Activated T-cell treated with anti-CD3 and anti-CD28 coated beads for 48 hours (primary cell): ENCODE data around the gene IL1RAPL1.

Source experiments
- DNase-seq: peaks from one replicate; pipeline ENCODE4 v3.0.0-alpha.2; 2020; ENCODE audit warnings: low read depth

Gene IL1RAPL1

GRCh38 chrX:29653721-29654120 is 1066.5 kb downstream of the IL1RAPL1 start:
- DNase-seq, result no peak

DNA sequence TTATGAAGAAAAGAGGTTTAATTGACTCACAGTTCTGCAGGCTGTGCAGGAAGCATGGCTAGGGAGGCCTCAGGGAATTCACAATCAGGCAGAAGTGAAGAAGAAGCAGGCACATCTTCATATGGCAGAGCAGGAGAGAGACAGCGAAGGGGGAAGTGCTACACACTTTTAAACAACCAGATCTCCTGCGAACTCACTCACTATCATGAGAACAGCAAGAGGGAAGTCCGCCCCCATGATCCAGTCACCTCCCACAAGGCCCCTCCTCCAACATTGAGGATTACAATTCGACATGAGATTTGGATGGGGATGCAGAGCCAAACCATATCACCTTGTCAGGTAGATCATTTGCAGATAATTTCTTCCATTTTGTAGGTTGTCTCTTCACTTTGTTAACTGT is 1072.7 kb downstream of the IL1RAPL1 start:
- DNase-seq, result no peak

- no peak for DNase-seq
Observed at GRCh38 chrX:29661290-29661689, 1074.0 kb downstream of the IL1RAPL1 start.

- no peak for DNase-seq
Observed at GRCh38 chrX:29662101-29662500, 1074.9 kb downstream of the IL1RAPL1 start.

GRCh38 chrX:29662759-29663503 is 1075.7 kb downstream of the IL1RAPL1 start:
- DNase-seq, result no peak

GRCh38 chrX:29665532-29665931 is 1078.3 kb downstream of the IL1RAPL1 start:
- no peak for DNase-seq

- no peak for DNase-seq
Observed at GRCh38 chrX:29666366-29666765, 1079.1 kb downstream of the IL1RAPL1 start.

DNA sequence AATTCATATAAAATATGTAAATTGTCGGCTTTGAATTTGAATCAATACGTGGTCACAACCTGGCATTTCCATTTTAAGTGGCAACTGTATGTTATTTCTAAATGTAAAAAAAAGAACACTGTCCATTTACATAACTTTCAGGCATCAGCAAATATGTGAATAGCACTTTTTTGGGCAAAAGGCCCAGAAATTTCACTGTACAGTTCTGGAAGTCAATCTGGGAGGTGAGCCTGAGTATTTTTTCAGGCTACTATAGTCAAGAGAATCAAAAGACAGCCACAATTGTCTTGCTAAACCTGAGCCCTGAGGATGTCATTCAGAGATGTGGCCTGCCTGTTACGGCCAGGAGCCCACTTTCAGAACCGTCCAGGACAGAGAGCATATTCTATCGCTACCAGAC is 1084.2 kb downstream of the IL1RAPL1 start:
- no peak for DNase-seq

GRCh38 chrX:29687687-29688086 is 1100.4 kb downstream of the IL1RAPL1 start:
- DNase-seq, result no peak

DNA sequence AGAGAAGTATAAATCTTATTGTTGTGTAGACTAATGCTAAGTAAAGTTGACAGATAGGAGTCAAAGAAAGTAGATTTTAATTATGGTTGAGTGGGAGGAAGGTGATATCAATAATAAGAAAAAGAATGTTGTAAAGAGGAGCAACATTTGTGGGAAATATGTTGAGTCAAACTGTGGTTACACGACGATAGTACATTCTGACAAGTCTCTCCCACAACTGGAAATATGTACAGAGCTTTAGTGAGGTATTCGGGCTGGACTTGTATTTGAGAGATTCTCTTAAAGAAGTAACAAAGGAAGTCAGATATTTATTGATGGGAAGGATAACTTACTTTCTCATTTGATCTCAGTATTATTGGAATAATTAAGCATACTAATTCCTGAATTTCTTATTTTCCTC is 1102.8 kb downstream of the IL1RAPL1 start:
- DNase-seq, result no peak

DNA sequence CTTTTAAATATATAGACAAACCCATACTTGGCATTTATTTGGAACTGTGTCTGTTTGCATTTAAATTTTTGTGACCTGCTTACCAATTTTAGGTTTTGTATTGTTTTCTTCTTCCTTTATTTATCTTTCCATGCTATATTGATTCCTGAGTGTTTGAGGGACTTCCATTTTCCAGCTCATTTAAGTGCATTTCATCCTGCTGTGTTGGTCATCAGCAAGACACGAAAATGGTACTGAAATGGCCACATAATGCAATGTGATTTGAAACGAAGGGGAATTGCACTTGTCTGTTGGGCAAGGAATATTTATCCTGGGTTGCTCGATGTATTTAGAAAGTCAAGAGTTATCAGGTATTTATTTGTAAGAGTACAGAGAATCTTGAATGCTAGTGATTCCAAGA is 1103.8 kb downstream of the IL1RAPL1 start:
- DNase-seq, result no peak

- no peak for DNase-seq
Observed at GRCh38 chrX:29693912-29694311, 1106.7 kb downstream of the IL1RAPL1 start.

- DNase-seq, result no peak
Observed at GRCh38 chrX:29699239-29699638, 1112.0 kb downstream of the IL1RAPL1 start.

DNA sequence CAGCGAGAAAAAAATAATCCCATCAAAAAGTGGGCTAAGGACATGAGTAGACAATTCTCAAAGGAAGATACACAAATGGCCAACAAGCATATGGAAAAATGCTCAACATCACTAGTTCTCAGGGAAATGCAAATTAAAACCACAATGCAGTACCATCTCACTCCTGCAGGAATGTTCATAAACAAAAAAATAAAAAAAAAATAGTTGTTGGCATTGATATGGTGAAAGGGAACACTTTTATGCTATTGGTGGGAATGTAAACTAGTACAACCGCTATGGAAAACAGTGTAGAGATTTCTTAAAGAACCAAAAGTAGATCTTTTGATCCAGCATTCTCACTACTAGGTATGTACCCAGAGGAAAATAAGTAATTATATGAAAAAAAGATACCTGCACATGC is 1119.8 kb downstream of the IL1RAPL1 start:
- DNase-seq, result no peak

DNA sequence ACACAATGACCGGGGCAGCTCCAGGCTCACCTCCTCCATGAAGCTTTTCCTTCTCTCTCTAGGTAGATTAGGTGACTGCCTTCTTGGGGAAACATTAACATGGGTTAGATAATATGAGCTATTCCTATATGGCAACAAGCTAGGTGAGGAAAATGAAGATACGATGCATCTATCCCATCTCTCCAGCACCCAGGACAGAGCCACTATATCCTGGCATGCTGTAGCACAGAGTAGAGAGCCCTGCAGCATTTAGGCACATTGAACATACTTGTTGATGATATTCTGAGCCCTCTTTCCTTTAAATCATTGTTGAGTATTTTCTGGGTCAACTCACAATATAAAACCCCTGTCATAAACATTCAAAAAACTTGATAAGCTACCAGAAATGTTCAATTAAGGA is 1133.9 kb downstream of the IL1RAPL1 start:
- no peak for DNase-seq

- no peak for DNase-seq
Observed at GRCh38 chrX:29724316-29724715, 1137.1 kb downstream of the IL1RAPL1 start.

- no peak for DNase-seq
Observed at GRCh38 chrX:29726811-29727210, 1139.6 kb downstream of the IL1RAPL1 start.

- DNase-seq, result no peak
Observed at GRCh38 chrX:29728639-29729038, 1141.4 kb downstream of the IL1RAPL1 start.

DNA sequence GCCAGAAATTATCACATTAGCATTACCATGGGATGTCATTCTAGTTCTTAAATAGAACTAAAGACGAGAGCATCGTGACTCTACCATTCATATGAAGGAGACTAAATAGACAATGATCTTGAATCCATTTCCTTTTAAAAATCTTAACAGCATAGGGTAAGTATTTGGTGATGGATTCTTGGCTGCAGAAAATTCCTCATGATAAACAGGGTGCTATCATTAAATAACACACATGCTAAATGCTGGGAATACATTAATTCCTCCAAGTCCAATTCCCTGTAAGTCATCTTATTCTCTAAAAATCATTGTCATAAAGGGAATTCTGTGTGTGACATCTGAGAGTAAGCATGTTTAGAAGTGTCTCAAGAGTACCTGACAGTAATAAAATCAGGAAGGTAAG is 1157.7 kb downstream of the IL1RAPL1 start:
- no peak for DNase-seq

DNA sequence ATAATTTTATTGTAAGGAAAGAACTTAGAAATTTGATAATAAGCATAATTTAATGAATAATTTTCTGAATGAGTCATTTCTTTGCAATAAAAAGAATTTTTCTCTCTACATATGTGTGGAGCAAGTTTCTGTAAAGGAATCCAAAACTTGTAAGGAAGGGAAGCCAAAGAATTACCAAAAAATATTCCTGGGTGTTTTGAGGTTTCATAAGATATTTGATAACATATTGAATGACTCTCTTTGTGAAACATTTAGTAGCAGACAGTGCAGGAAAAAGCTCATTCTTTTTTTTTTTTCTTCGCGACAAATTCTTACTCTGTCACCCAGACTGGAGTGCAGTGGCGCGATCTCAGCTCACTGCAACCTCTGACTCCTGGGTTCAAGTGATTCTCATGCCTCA is 1159.1 kb downstream of the IL1RAPL1 start:
- no peak for DNase-seq

DNA sequence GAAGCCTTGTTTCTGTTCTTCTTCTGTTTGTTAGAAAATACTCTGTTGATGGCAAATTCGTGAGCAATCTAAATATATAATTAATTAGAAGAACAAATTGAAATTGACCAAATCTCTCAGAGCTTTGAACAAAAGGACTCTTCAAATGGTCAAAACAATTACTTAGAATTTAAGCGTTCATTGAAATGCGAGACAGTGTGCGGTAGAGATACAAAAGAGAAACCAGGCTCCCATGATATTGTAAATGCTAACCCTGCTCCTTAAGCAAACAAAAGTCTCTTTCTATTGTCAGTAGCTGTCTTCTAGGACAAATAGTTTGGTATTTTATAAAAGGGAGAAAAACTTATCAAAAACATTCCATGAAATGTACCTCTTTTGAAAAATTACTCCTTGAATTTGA is 1174.8 kb downstream of the IL1RAPL1 start:
- DNase-seq, result no peak

DNA sequence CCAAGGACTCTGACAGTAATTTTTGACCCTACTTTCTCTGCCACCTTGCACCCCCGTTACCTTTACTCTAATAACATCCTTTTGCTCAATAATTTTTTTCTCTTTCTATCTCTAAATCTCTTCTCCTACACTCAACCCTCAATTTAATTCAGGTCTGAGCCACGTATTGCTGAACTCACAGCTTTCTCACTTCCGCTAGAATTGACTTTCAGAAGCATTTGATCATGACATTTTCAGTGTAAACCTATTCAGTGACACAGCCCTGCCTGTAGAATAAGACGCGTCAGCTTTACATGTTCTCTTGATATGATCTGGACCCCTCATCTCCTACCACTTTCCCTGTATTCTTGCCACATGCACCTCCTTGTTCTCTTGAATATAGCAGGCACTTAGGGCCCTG is 1188.6 kb downstream of the IL1RAPL1 start:
- no peak for DNase-seq

- no peak for DNase-seq
Observed at GRCh38 chrX:29787656-29788055, 1200.4 kb downstream of the IL1RAPL1 start.

DNA sequence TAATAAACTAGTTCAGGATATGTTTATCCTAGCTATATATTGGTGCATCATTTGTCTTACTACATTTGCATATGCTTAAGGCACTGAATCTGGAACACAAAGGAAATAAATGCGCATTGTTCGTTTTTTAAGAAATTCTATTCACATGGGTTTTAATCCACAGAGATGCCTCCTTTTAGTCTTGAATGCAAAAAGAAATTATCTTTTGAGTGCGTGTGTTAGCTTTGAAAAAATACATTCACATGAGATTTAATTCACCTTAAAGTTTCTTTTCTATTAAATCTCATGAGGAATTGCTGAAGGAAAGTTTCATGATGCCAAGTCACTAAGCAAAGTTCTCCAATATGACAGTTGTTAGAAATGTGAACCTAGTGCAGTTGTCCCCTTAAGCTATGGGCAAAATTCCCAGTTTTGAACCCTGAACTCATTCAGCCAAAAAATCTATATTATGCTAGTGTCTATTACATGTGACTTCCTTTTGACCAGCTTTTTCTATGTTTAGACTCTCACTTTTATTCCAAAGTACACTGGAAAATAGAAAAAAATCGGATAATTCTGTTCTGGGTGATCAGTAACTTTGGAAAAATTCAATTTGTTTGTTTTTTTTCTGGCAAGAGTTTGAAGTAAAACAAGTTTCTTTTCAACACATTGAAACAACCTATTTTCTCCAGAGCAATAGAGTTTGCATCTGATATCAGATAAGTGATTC is 1201.9 kb downstream of the IL1RAPL1 start:
- DNase-seq, result no peak
